ENCODE results near the gene LIMS1. TPM values are rescaled to one million over a fixed set of nuclear protein-coding genes. Genes with fewer than 3 reads are reported as not detected.

LIMS1 gene
- total and polyA plus RNA-seq, 2 donors from 2014 or later = 14.4 to 65.1 TPM

GRCh38 chr2:108585436-108585835, 51.2 kb downstream of the LIMS1 start:
- Histone ChIP-seq H3K4me1 (ENCODE audit: control insufficient read depth in 2 of 3, insufficient read depth in 2 of 3, low read depth in 1 of 3, low read length in 3 of 3) (peaks cover 5 to 18% (median 12%) of the 10 kb centered on the region in 3 donors), H3K4me3 (ENCODE audit: low read length in 3 of 3) (no peak overlapping the region), H3K9ac (ENCODE audit: low read length in 3 of 3) (no peak overlapping the region), H3K9me3 (ENCODE audit: control insufficient read depth in 2 of 3, insufficient read depth in 1 of 3, low read length in 3 of 3) (no peaks in the 10 kb centered on the region), H3K27me3 (ENCODE audit: control insufficient read depth, insufficient read depth, low read length) (no peaks in the 10 kb centered on the region), H3K27ac (ENCODE audit: low read depth in 2 of 2, low read length in 2 of 2) (no peak overlapping the region), H3K36me3 (ENCODE audit: control insufficient read depth in 2 of 3, insufficient read depth in 3 of 3, low read length in 3 of 3) (no peaks in the 10 kb centered on the region)
- no peak for TF ChIP-seq CTCF (IDR thresholded peaks at IDR 0.05; ENCODE audit: borderline replicate concordance, extremely low read depth, insufficient read depth)
- DNase-seq (no peak), FAIRE-seq (no peak)
- intact Hi-C loops (cut with DNase I) = loop anchor here (10.0 kb wide), 1 partner anchor 231 kb away; no protein-coding TSS in a partner anchor

- intact Hi-C loops (cut with DNase I) = loop anchor here (10.0 kb wide), 1 partner anchor 231 kb away; no protein-coding TSS in a partner anchor
- peak overlapping the region in 1 of 2 donors; percentile 29 for H3K27ac ChIP-seq (ENCODE audit: low read depth in 2 of 2, low read length in 2 of 2)
- no peaks in the 10 kb centered on the region for H3K27me3 ChIP-seq (ENCODE audit: control insufficient read depth, insufficient read depth, low read length)
- TF ChIP-seq CTCF (IDR thresholded peaks at IDR 0.05; ENCODE audit: borderline replicate concordance, extremely low read depth, insufficient read depth) = no peak
- no peaks in the 10 kb centered on the region for H3K9me3 ChIP-seq (ENCODE audit: control insufficient read depth in 2 of 3, insufficient read depth in 1 of 3, low read length in 3 of 3)
- H3K4me3 ChIP-seq (ENCODE audit: low read length in 3 of 3) = no peak overlapping the region
- no peak for FAIRE-seq
- H3K9ac ChIP-seq (ENCODE audit: low read length in 3 of 3) = no peak overlapping the region
- peaks cover 5 to 18% (median 12%) of the 10 kb centered on the region in 3 donors for H3K4me1 ChIP-seq (ENCODE audit: control insufficient read depth in 2 of 3, insufficient read depth in 2 of 3, low read depth in 1 of 3, low read length in 3 of 3)
- DNase-seq = no peak
- H3K36me3 ChIP-seq (ENCODE audit: control insufficient read depth in 2 of 3, insufficient read depth in 3 of 3, low read length in 3 of 3) = no peaks in the 10 kb centered on the region
Observed at GRCh38 chr2:108586116-108586515, 51.8 kb downstream of the LIMS1 start.

DNA sequence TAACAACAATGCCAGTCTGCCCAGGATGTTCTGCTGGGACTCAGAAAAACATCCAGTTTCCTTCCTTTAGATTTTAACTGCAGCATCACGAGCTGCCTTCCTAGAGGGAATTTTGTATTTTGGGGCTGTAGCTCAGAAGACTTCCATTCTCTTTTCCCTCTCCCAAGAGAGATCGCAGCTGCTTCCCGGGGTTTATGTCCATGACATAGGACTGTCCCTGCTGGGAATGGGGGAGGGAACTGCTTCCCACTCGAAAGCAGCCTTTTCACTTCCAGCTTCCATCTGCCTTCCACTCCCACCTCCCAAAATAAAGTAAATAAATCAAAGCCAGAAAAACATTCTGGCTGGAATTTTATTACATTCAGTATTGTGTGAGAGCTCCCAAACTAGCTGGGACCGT, 52.4 kb downstream of the LIMS1 start:
- Histone ChIP-seq H3K4me3 (ENCODE audit: low read length in 3 of 3) (no peak overlapping the region), H3K9ac (ENCODE audit: low read length in 3 of 3) (peak overlapping the region in 1 of 3 donors; percentile 12), H3K9me3 (ENCODE audit: control insufficient read depth in 2 of 3, insufficient read depth in 1 of 3, low read length in 3 of 3) (no peaks in the 10 kb centered on the region), H3K36me3 (ENCODE audit: control insufficient read depth in 2 of 3, insufficient read depth in 3 of 3, low read length in 3 of 3) (no peaks in the 10 kb centered on the region), H3K27me3 (ENCODE audit: control insufficient read depth, insufficient read depth, low read length) (no peaks in the 10 kb centered on the region), H3K4me1 (ENCODE audit: control insufficient read depth in 2 of 3, insufficient read depth in 2 of 3, low read depth in 1 of 3, low read length in 3 of 3) (peaks cover 5 to 18% (median 12%) of the 10 kb centered on the region in 3 donors), H3K27ac (ENCODE audit: low read depth in 2 of 2, low read length in 2 of 2) (peak overlapping the region; percentile 40 to 83)
- intact Hi-C loops (cut with DNase I) = loop anchor here (10.0 kb wide), 1 partner anchor 232 kb away; no protein-coding TSS in a partner anchor
- DNase-seq (peak in 4 of 5 donors; percentile 59 to 93 (median 74)), FAIRE-seq (no peak)
- TF ChIP-seq CTCF (IDR thresholded peaks at IDR 0.05; ENCODE audit: borderline replicate concordance, extremely low read depth, insufficient read depth) = no peak

Data from kidney (tissue), 14 donors.